RWPE1 (cell line): ENCODE data around the gene ATOSB.
A peak's percentile ranks its signal among the peaks of the same experiment; 100 is the strongest.

Source experiments
- CTCF ChIA-PET: fragments of 350-600 bp; sonication (Branson Sonifier 250); formaldehyde crosslinking; extraction: SDS; loops from one replicate; lab custom pipeline; 2021; lab: Yijun Ruan, JAX
- POLR2A ChIA-PET: fragments of 400-600 bp; formaldehyde crosslinking; extraction: SDS; loops from one replicate; lab custom pipeline; 2020; ENCODE audit warnings: antibody characterized with exemption; ENCODE audit not compliant: low non-redundant PET; lab: Yijun Ruan, JAX
- DNase-seq: peaks from one replicate; pipeline ENCODE4 v3.0.0; 2012; ENCODE audit warnings: low spot score
- H3K27ac ChIP-seq: fragments of 450-650 bp; 2 replicates; pipeline ENCODE4 v1.5.1; 2017
- TF ChIP-seq, protein P1 (sequence below): fragments of 450-650 bp; conservative IDR thresholded peaks from 2 replicates; pipeline ENCODE4 v1.5.1; 2017; ENCODE audit warnings: low read depth, mild to moderate bottlenecking

The ATOSB gene

DNA sequence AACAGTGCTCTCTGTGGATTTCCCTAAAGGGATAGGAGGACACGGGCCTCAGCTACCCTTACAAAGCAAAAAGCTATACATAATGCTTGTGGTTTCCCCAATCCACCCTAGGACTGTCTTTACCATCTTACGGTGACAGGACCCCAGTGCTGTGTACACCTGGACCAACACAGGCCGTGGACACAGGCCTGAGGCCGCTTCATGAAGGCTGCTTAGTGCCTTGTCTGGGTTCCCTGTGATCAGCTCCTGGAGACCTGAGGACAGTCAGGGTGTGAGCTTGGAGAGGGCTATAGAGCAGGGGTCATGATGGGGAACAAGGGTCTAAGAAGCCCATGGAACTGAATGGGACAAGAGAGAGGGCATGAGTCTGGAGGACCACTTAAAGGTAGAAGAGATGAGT, 38.8 kb downstream of the ATOSB start:
- DNase-seq: no peak
- CTCF ChIA-PET: interaction anchor here (1.2 kb wide), 1 partner anchor 177 kb away, joined by 4 read pairs; no protein-coding TSS in a partner anchor
- no peak overlapping the region for H3K27ac ChIP-seq
- TF ChIP-seq, protein P1, sequence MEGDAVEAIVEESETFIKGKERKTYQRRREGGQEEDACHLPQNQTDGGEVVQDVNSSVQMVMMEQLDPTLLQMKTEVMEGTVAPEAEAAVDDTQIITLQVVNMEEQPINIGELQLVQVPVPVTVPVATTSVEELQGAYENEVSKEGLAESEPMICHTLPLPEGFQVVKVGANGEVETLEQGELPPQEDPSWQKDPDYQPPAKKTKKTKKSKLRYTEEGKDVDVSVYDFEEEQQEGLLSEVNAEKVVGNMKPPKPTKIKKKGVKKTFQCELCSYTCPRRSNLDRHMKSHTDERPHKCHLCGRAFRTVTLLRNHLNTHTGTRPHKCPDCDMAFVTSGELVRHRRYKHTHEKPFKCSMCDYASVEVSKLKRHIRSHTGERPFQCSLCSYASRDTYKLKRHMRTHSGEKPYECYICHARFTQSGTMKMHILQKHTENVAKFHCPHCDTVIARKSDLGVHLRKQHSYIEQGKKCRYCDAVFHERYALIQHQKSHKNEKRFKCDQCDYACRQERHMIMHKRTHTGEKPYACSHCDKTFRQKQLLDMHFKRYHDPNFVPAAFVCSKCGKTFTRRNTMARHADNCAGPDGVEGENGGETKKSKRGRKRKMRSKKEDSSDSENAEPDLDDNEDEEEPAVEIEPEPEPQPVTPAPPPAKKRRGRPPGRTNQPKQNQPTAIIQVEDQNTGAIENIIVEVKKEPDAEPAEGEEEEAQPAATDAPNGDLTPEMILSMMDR: no peak
- POLR2A ChIA-PET: no interaction called here

DNA sequence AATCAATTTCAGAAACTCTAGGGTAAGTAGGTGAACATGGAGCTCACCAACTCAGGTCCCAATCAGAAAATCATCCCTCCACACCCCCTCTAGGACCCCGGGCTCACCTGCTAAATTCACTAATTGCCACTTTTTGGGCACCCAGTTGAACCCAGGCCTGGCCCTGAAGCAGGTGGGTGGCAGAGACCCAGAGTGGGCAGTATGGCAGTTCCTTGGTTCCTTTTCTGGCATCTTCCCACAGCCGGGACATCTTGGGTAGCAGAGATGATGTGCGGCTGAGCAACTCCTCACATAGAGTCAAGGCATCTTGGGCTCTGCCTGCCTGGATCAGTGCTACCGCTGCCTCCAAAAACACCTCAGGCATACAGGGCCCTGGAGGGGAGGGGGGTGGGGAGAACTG, 40.3 kb downstream of the ATOSB start:
- TF ChIP-seq, protein P1: no peak
- 0 out of 2 replicates have a peak overlapping the region, but pooled peaks have one; percentile 5 for H3K27ac ChIP-seq
- CTCF ChIA-PET: interaction anchor here (1.1 kb wide), 1 partner anchor 528 kb away, joined by 3 read pairs; no protein-coding TSS in a partner anchor
- no peak for DNase-seq
- POLR2A ChIA-PET: no interaction called here

DNA sequence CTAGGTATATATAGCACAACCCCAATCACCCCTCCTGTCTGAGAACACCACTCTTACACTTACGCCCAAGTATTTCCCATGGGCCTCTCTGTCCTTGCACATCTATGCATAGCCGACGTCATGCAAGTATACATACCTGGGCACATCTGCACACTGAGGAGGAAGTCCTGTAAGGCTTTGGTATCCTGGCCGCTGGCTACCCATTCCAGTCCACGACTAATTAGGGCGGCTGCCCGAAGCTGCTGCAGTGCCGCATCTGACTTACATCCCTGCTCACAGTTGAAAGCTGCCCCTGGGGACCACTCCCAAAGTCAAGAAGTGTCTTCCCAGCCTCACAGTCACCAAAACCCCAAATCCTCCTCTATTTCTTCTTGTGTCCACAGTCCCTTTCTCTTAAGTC, 40.9 kb downstream of the ATOSB start:
- H3K27ac ChIP-seq: 0 out of 2 replicates have a peak overlapping the region, but pooled peaks have one; percentile 5
- ChIA-PET CTCF (no interaction called here), POLR2A (no interaction called here)
- no peak for DNase-seq
- TF ChIP-seq, protein P1: no peak

DNA sequence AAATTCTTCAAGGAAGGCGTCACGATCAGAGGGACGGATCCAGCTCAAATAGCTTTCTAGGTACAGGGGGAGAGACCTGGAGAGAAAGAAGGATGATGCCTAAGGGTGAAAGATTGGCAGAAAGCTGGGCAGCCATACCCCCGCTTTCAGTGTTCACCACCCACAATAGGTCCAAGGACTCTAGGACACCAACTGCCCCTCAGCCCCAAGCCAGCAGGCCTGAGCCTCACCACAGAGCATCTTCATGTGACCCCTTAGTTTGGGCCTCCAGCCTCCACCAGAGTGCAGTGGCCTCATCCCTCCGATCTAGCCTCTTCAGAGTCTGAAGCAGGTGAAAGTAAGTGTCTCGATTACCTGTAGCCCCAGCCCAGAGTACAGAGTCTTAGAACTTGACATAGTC, 41.5 kb downstream of the ATOSB start:
- ChIA-PET CTCF (no interaction called here), POLR2A (no interaction called here)
- no peak for DNase-seq
- TF ChIP-seq, protein P1: no peak
- H3K27ac ChIP-seq: peak overlapping the region; percentile 40

DNA sequence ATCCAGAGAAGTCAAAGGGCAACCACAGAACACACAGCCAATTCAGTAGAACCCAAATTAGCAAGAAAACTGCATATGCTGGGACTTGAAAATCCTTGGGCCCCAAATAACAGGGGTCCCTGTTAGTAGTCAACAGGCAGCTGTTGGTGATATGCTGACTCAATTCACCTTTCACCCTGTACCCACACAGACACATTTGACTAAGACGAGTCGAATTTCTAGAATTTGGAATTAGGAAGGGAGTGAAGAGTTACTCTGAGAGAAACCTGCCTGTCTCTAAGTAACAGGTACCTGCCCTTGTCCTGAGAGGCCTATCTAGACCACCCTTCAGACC, 42.4 kb downstream of the ATOSB start:
- no peak for DNase-seq
- peak overlapping the region; percentile 99 for H3K27ac ChIP-seq
- TF ChIP-seq, protein P1: no peak
- POLR2A ChIA-PET: no interaction called here
- CTCF ChIA-PET: interaction anchor here (0.7 kb wide), 1 partner anchor 22 kb away, joined by 4 read pairs; no protein-coding TSS in a partner anchor

DNA sequence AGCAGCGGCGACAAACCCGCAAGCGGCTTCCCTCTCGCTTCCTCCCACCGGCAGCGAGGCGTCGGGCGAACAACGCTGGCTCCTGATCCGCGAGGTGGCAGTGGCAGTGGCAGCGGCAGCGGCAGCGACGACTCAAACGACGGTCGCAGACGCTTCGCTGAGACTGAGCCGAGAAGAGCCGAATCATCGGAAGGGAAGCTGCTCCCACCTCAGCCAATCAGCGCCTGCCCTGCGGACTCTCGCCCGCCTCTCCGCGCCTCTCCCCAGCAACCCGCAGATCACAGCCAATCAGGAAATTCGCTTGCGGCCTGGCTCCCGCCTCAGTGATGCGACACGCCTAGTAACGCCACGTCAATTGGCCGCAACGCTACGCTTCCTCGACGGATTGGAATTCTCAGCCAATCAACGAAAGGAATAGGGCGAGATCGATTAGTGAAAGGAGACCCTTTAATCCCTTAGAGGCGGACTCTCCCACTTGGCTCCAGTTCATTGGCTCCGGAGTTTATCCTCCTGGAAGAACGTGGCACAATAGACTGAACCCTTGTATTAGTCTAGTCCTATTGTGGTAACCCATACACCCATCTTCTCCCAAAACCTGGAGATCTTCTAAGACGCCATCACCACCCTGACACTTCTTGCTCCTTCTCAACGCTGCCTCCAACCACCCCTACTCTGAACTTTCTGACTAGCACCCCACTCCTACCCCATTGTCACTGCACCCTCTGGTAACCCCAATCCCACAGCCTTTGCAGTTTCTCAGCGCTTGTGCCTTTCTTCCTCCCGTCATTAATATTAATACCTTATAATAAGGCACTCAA, 43.0 kb downstream of the ATOSB start, which contains the start of gene VCP:
VCP (minus strand) TSS at position 165 of the 818 bp plus-strand sequence. CDS start 272 bp downstream, outside the sequence.
- TF ChIP-seq, protein P1: no peak
- CTCF ChIA-PET: interaction anchor here (0.7 to 2.0 kb wide), 2 partner anchors 21 to 24 kb away, joined by 4 to 8 read pairs; partner anchors contain the start of gene PIGO

More for the DNA sequence above, 43.0 kb downstream of the ATOSB start, which contains the start of gene VCP:
- POLR2A ChIA-PET: interaction anchor here (0.6 to 1.5 kb wide), 3 partner anchors 31 to 93 kb away, joined by 3 to 4 read pairs (median 3); partner anchors contain the start of gene STOML2
- H3K27ac ChIP-seq: peak within 1 kb of the TSS; percentile 99
- DNase-seq: peak; percentile 100
